ENCODE data around the gene MCTP2. TPM values are rescaled to one million over a fixed set of nuclear protein-coding genes. Genes with fewer than 3 reads are reported as not detected.

The MCTP2 gene
- total and polyA plus RNA-seq, 12 donors: 0.24 to 8.3 (median 0.89) TPM

GRCh38 chr15:94395640-94396039, 164.3 kb downstream of the MCTP2 start:
- H3K27me3 ChIP-seq: peaks cover 0 to 22% (median 0%) of the 10 kb centered on the region in 7 donors
- WGBS, 2 donors: 53 to 67% methylated on average over 1 of the region's 1 CpG
- no peak for TF ChIP-seq CTCF (IDR thresholded peaks at IDR 0.05)
- intact Hi-C loops (cut with DNase I): no loop called here
- DNase-seq (no peak), ATAC-seq (no peak)
- H3K36me3 ChIP-seq: peaks cover 0 to 7% (median 0%) of the 10 kb centered on the region in 9 donors
- H3K27ac ChIP-seq: no peak overlapping the region
- peaks cover 0 to 9% (median 3%) of the 10 kb centered on the region in 9 donors for H3K4me1 ChIP-seq
- no peaks in the 10 kb centered on the region for H3K9me3 ChIP-seq
- no peak overlapping the region for H3K4me3 ChIP-seq

- 56% methylated on average over 3 of the region's 3 CpGs for WGBS, 2 donors
- no peak for TF ChIP-seq CTCF (IDR thresholded peaks at IDR 0.05)
- no peak overlapping the region for H3K4me3 ChIP-seq
- DNase-seq (peak in 1 of 2 donors; percentile 14), ATAC-seq (peak; percentile 38 to 84 (median 66))
- intact Hi-C loops (cut with DNase I): no loop called here
- H3K36me3 ChIP-seq: peaks cover 0 to 19% (median 0%) of the 10 kb centered on the region in 9 donors
- H3K27ac ChIP-seq: no peak overlapping the region
- H3K9me3 ChIP-seq: no peaks in the 10 kb centered on the region
- peaks cover 0 to 7% (median 0%) of the 10 kb centered on the region in 7 donors for H3K27me3 ChIP-seq
- peaks cover 0 to 17% (median 3%) of the 10 kb centered on the region in 9 donors for H3K4me1 ChIP-seq
These were observed 166.0 kb downstream of the MCTP2 start for GRCh38 chr15:94397337-94397736.

- no peak overlapping the region for H3K4me3 ChIP-seq
- peaks cover 0 to 10% (median 0%) of the 10 kb centered on the region in 7 donors for H3K27me3 ChIP-seq
- peaks cover 0 to 21% (median 0%) of the 10 kb centered on the region in 9 donors for H3K36me3 ChIP-seq
- ATAC-seq (no peak), DNase-seq (no peak)
- TF ChIP-seq CTCF (IDR thresholded peaks at IDR 0.05): no peak
- H3K4me1 ChIP-seq: peaks cover 0 to 17% (median 3%) of the 10 kb centered on the region in 9 donors
- no peak overlapping the region for H3K27ac ChIP-seq
- H3K9me3 ChIP-seq: no peaks in the 10 kb centered on the region
- intact Hi-C loops (cut with DNase I): no loop called here
These were observed 166.6 kb downstream of the MCTP2 start for GRCh38 chr15:94398001-94398400.

- DNase-seq (no peak), ATAC-seq (peak in 3 of 8 donors; percentile 48 to 69 (median 61))
- Histone ChIP-seq H3K9me3 (no peaks in the 10 kb centered on the region), H3K27me3 (peaks cover 0 to 6% (median under 1%) of the 10 kb centered on the region in 7 donors), H3K4me1 (peaks cover 0 to 17% (median 3%) of the 10 kb centered on the region in 9 donors), H3K36me3 (peaks cover 0 to 33% (median 0%) of the 10 kb centered on the region in 9 donors), H3K27ac (no peak overlapping the region), H3K4me3 (no peak overlapping the region)
- no peak for TF ChIP-seq CTCF (IDR thresholded peaks at IDR 0.05)
- intact Hi-C loops (cut with DNase I): no loop called here
- 54 to 56% methylated on average over 10 of the region's 10 CpGs for WGBS, 2 donors
These were observed 169.4 kb downstream of the MCTP2 start for GRCh38 chr15:94400526-94401298.

All from heart right ventricle (tissue), 16 donors.